CD14-positive monocyte (primary cell): ENCODE measurements around the gene SMAD1. TPM values are rescaled to one million over a fixed set of nuclear protein-coding genes. Genes with fewer than 3 reads are reported as not detected.

Source experiments
- DNase-seq, 3 donors: peaks; one replicate each; pipeline ENCODE4 v3.0.0-alpha.2; 2011 to 2022
- H2AFZ ChIP-seq: 2 replicates; pipeline ENCODE4 v1.6.0; 2012; ENCODE audit warnings: mild to moderate bottlenecking, low read depth, low read length, inconsistent platforms; ENCODE audit not compliant: insufficient read depth, poor library complexity, severe bottlenecking
- H3K27ac ChIP-seq, 2 donors: 1 replicate in 1 of 2; 2 replicates in 1 of 2; pipeline ENCODE4 v1.5.1; 2012 to 2013; ENCODE audit warnings: low read length in 2 of 2, control low read depth in 1 of 2, inconsistent platforms in 1 of 2, low read depth in 1 of 2, mild to moderate bottlenecking in 1 of 2
- H3K27me3 ChIP-seq, 2 donors: one replicate each; pipeline versions ENCODE4 v1.6.0 to v1.6.1; 2011 to 2013; ENCODE audit warnings: low read length in 2 of 2; ENCODE audit not compliant: control insufficient read depth in 2 of 2, insufficient read depth in 2 of 2
- H3K36me3 ChIP-seq, 2 donors: replicated peaks in 1 of 2; 1 replicate in 1 of 2; 2 replicates in 1 of 2; pipeline versions ENCODE4 v1.5.1 to v1.6.1; 2012 to 2013; ENCODE audit warnings: low read length in 2 of 2, control low read depth in 1 of 2, inconsistent platforms in 1 of 2, mild to moderate bottlenecking in 1 of 2; ENCODE audit not compliant: insufficient read depth in 2 of 2, control insufficient read depth in 1 of 2
- H3K4me1 ChIP-seq, 2 donors: 1 replicate in 1 of 2; 2 replicates in 1 of 2; pipeline versions ENCODE4 v1.5.1 to v1.6.1; 2012 to 2013; ENCODE audit warnings: low read length in 2 of 2, control low read depth in 1 of 2, inconsistent platforms in 1 of 2, mild to moderate bottlenecking in 1 of 2, moderate library complexity in 1 of 2; ENCODE audit not compliant: insufficient read depth in 2 of 2, control insufficient read depth in 1 of 2
- H3K4me2 ChIP-seq: replicated peaks from 2 replicates; pipeline ENCODE3; 2012; ENCODE audit warnings: low read length, moderate library complexity, mild to moderate bottlenecking; ENCODE audit not compliant: poor library complexity, severe bottlenecking; ENCODE audit errors: extremely low read depth
- H3K4me3 ChIP-seq, 3 experiments: fragments of 200-600 bp in 1 of 3; sonication (generic) in 1 of 3; replicated peaks in 1 of 3; 1 replicate in 2 of 3; 2 replicates in 1 of 3; pipeline ENCODE4 v1.5.1; 2011 to 2013; ENCODE audit warnings: low read length in 3 of 3, mild to moderate bottlenecking in 3 of 3, control low read depth in 2 of 3, low read depth in 2 of 3, inconsistent platforms in 1 of 3, moderate library complexity in 1 of 3
- H3K79me2 ChIP-seq: 2 replicates; pipeline ENCODE4 v1.6.0; 2012; ENCODE audit warnings: mild to moderate bottlenecking, control low read depth, inconsistent platforms, low read length, moderate library complexity; ENCODE audit not compliant: insufficient read depth
- H3K9ac ChIP-seq: 2 replicates; pipeline ENCODE4 v1.6.0; 2017; ENCODE audit warnings: low read length, mild to moderate bottlenecking; ENCODE audit not compliant: insufficient read depth, poor library complexity, severe bottlenecking
- H3K9me3 ChIP-seq, 2 donors: replicated peaks in 1 of 2; 1 replicate in 1 of 2; 2 replicates in 1 of 2; pipeline versions ENCODE4 v1.5.1 to v1.6.1; 2012 to 2013; ENCODE audit warnings: low read length in 2 of 2, control low read depth in 1 of 2; ENCODE audit not compliant: control insufficient read depth in 1 of 2, insufficient read depth in 1 of 2
- H4K20me1 ChIP-seq: 2 replicates; pipeline ENCODE4 v1.6.0; 2012; ENCODE audit warnings: mild to moderate bottlenecking, low read length, control low read depth, moderate library complexity; ENCODE audit not compliant: insufficient read depth
- H3K27ac Mint-ChIP-seq, 7 donors: one replicate each; pipeline ENCODE4 v1.8.0; 2020; ENCODE audit warnings: mild to moderate bottlenecking in 7 of 7, mixed read lengths in 7 of 7, moderate library complexity in 6 of 7, inconsistent platforms in 2 of 7
- H3K27me3 Mint-ChIP-seq, 3 donors: one replicate each; pipeline ENCODE4 v1.8.0; 2021 to 2022; ENCODE audit warnings: low read depth in 3 of 3, mild to moderate bottlenecking in 3 of 3, mixed read lengths in 3 of 3, moderate library complexity in 3 of 3, inconsistent platforms in 1 of 3
- H3K36me3 Mint-ChIP-seq, 2 donors: one replicate each; pipeline ENCODE4 v1.8.0; 2020; ENCODE audit warnings: mixed read lengths in 2 of 2, inconsistent platforms in 1 of 2, mild to moderate bottlenecking in 1 of 2
- H3K4me1 Mint-ChIP-seq: one replicate; pipeline ENCODE4 v1.8.0; 2020; ENCODE audit warnings: mild to moderate bottlenecking, mixed read lengths
- H3K4me3 Mint-ChIP-seq, 2 donors: one replicate each; pipeline ENCODE4 v1.8.0; 2020; ENCODE audit warnings: mild to moderate bottlenecking in 2 of 2, mixed read lengths in 2 of 2, moderate library complexity in 1 of 2
- H3K9me3 Mint-ChIP-seq, 7 donors: one replicate each; pipeline ENCODE4 v1.8.0; 2020 to 2022; ENCODE audit warnings: mixed read lengths in 7 of 7, mild to moderate bottlenecking in 6 of 7, moderate library complexity in 6 of 7, inconsistent platforms in 2 of 7
- CTCF ChIP-seq: fragments of 200-600 bp; IDR thresholded peaks from one replicate; pipeline ENCODE4 v1.8.0; 2022; ENCODE audit warnings: antibody characterized with exemption, mild to moderate bottlenecking
- WGBS: methylation state at CpG from one replicate; pipeline ENCODE4 v1.1.5; 2013; ENCODE audit warnings: missing lambda C conversion rate; ENCODE audit not compliant: insufficient coverage; 5-methylcytosine and 5-hydroxymethylcytosine counted together
- intact Hi-C, 2 donors: fragments of 100-400 bp; cut with micrococcal nuclease; formaldehyde crosslinking; loops; one replicate each; pipeline versions ENCODE4 v1.15.0 to v1.15.1; 2023
- polyA plus RNA-seq, 3 donors: library from polyadenylated mRNA; depleted of rRNA in 1 of 3; unstranded in 2 of 3; stranded (reverse) in 1 of 3; fragments of 300-500 nt in 2 of 3; fragments of >200 nt in 1 of 3; fragmentation: Illumina TruSeq in 2 of 3; gene quantifications; 1 replicate in 2 of 3; 2 replicates in 1 of 3; pipeline ENCODE4 v1.2.3, GENCODE V29; 2012 to 2021

The SMAD1 gene
- polyA plus RNA-seq, 3 donors = 8.2 to 14.4 (median 8.7) TPM

GRCh38 chr4:145533961-145534360 is 52.3 kb downstream of the SMAD1 start:
- no peak overlapping the region for H3K4me3 ChIP-seq
- Mint-ChIP-seq H3K4me1 (no peaks in the 10 kb centered on the region), H3K4me3 (no peak overlapping the region), H3K9me3 (no peaks in the 10 kb centered on the region), H3K36me3 (peaks cover 0 to 2% of the 10 kb centered on the region in 2 donors), H3K27me3 (no peaks in the 10 kb centered on the region), H3K27ac (no peak overlapping the region)
- H3K79me2 ChIP-seq = no peaks in the 10 kb centered on the region
- no peaks in the 10 kb centered on the region for H3K4me1 ChIP-seq
- H3K9me3 ChIP-seq = no peaks in the 10 kb centered on the region
- TF ChIP-seq CTCF = no peak
- no peaks in the 10 kb centered on the region for H3K36me3 ChIP-seq
- WGBS = 100% methylated on average over 1 of the region's 1 CpG
- intact Hi-C loops = no loop called here
- no peak overlapping the region for H3K9ac ChIP-seq
- H4K20me1 ChIP-seq = no peaks in the 10 kb centered on the region
- H3K27ac ChIP-seq = no peak overlapping the region
- DNase-seq = no peak
- H3K4me2 ChIP-seq = no peak overlapping the region
- H2AFZ ChIP-seq = no peak overlapping the region
- no peaks in the 10 kb centered on the region for H3K27me3 ChIP-seq

- no peaks in the 10 kb centered on the region for H3K36me3 ChIP-seq
- Mint-ChIP-seq H3K4me3 (no peak overlapping the region), H3K36me3 (peaks cover 0 to 2% of the 10 kb centered on the region in 2 donors), H3K9me3 (no peaks in the 10 kb centered on the region), H3K27me3 (no peaks in the 10 kb centered on the region), H3K4me1 (peaks cover 7% of the 10 kb centered on the region), H3K27ac (no peak overlapping the region)
- no peaks in the 10 kb centered on the region for H3K27me3 ChIP-seq
- DNase-seq = no peak
- H3K27ac ChIP-seq = no peak overlapping the region
- TF ChIP-seq CTCF = no peak
- peaks cover 5 to 9% of the 10 kb centered on the region in 2 donors for H3K4me1 ChIP-seq
- H3K9ac ChIP-seq = no peak overlapping the region
- intact Hi-C loops = no loop called here
- no peaks in the 10 kb centered on the region for H3K9me3 ChIP-seq
- H3K79me2 ChIP-seq = no peaks in the 10 kb centered on the region
- no CpG with 5 or more reads among the region's 1 CpG for WGBS
- no peak overlapping the region for H3K4me3 ChIP-seq
- no peak overlapping the region for H3K4me2 ChIP-seq
- no peak overlapping the region for H2AFZ ChIP-seq
- no peaks in the 10 kb centered on the region for H4K20me1 ChIP-seq
These were observed 53.5 kb downstream of the SMAD1 start for GRCh38 chr4:145535202-145535601.
